ENCODE measurements around the gene MRPL45.
A peak's percentile ranks its signal among the peaks of the same experiment; 100 is the strongest.
"Not testable (repeated sequence)": the region's sequence is repeated elsewhere in the genome, so short reads cannot be mapped to it uniquely, and the experiment has no call there.

Gene MRPL45

DNA sequence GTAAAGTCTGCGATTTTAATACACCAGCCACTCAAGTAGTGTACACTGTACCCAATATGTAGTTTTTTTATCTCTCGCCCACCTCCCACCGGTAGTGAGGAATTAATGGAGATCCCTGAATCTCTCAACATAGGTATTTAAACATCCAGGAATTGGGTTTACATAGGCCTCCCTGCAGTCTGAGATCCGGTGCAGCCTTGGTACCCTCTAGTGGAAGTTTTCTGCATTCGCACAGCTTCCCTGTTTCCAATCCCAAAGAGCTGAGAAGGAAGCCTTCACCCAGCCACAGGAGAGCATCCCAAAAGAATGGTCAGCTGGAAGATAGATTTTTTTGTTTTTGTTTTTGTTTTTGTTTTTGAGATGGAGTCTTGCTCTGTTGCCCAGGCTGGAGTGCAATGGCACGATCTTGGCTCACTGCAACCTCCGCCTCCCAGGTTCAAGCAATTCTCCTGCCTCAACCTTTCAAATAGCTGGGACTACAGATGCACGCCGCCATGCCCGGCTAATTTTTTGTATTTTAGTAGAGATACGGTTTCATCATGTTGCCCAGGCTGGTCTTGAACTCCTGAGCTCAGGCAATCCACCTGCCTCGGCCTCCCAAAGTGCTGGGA lies 8.6 kb upstream of the MRPL45 start:
- not testable (repeated sequence) for H3K9ac ChIP-seq (ENCODE audit: low read length); H3K4me1 ChIP-seq (ENCODE audit: control insufficient read depth, insufficient read depth, low read length); H3K4me3 ChIP-seq (ENCODE audit: low read depth, low read length); H3K27me3 ChIP-seq (ENCODE audit: control insufficient read depth, insufficient read depth, low read length); H3K9me3 ChIP-seq (ENCODE audit: control insufficient read depth, insufficient read depth, low read depth, low read length); H3K36me3 ChIP-seq (ENCODE audit: control insufficient read depth, insufficient read depth, low read length); H3K27ac ChIP-seq (ENCODE audit: low read depth, low read length)

DNA sequence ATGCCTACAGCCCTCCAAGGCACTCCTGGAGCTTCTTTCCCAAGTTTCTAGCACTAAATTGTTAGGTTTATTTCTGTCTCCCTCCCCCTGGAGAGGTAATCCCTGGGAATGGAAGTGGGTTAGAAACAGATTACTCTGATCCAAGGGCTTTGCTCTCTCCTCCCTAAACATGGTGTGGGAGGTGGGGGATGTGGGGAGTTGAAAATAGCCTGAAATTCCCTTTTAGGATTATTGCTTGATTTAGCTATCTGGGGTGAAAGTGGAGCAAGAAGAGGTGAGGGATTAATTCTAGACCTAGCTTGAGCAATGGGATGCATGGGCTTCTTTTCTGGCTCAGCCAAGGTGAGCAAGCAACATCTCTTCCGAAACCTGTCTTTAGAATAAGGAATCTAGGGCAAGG lies 7.2 kb upstream of the MRPL45 start:
- not testable (repeated sequence) for H3K36me3 ChIP-seq (ENCODE audit: control insufficient read depth, insufficient read depth, low read length); H3K4me1 ChIP-seq (ENCODE audit: control insufficient read depth, insufficient read depth, low read length); H3K4me3 ChIP-seq (ENCODE audit: low read depth, low read length); H3K9ac ChIP-seq (ENCODE audit: low read length); H3K27ac ChIP-seq (ENCODE audit: low read depth, low read length); H3K9me3 ChIP-seq (ENCODE audit: control insufficient read depth, insufficient read depth, low read depth, low read length); H3K27me3 ChIP-seq (ENCODE audit: control insufficient read depth, insufficient read depth, low read length)

DNA sequence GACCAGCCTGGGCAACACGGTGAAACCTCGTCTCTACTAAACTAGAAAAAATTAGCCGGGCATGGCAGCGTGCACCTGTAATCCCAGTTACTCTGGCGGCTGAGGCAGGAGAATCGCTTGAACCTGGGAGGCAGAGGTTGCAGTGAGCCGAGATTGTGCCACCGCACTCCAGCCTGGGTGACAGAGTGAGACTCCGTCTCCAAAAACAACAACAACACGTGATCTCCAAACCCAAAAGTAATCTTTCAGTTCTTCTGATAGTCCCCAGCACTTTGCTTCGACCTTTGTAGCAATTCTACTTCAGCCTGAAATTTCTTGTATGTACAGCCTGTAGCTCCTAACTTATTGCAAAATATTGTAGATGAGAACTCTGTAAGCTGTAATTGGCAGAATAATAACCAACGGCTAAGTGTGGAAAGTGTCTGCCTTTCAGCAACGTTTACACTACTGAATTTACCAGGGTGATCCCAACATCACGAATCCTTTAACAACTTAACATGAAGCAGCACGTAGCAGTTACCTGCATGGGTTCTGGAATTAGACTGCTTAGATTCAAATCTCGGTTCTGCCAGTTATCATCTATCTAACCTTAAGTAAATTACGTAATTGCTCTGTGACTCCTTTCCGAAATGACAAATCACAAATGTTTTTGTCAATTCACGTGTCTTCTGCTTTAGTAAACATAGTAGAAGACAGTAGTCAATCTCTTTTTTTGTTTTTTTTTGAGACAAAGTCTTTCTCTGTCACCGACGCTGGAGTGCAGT lies 1.2 kb upstream of the MRPL45 start:
- not testable (repeated sequence) for H3K27ac ChIP-seq (ENCODE audit: low read depth, low read length); H3K27me3 ChIP-seq (ENCODE audit: control insufficient read depth, insufficient read depth, low read length); H3K4me1 ChIP-seq (ENCODE audit: control insufficient read depth, insufficient read depth, low read length); H3K9me3 ChIP-seq (ENCODE audit: control insufficient read depth, insufficient read depth, low read depth, low read length); H3K36me3 ChIP-seq (ENCODE audit: control insufficient read depth, insufficient read depth, low read length); H3K9ac ChIP-seq (ENCODE audit: low read length); H3K4me3 ChIP-seq (ENCODE audit: low read depth, low read length)

DNA sequence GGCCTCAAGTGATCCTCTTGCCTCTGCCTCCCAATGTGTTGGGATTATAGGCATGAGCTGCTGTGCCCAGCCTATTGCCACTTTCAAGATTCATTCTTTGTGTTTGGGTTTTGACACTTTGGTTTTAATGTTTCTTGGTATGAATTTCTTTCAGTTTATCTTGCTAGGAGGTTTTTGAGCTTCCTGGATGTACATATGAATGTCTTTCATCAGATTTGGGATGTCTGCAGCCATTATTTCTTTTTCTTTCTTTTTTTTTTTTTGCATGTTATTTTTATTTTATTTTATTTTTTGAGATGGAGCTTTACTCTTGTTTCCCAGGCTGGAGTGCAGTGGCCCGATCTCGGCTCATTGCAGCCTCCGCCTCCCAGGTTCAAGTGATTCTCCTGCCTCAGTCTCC lies 18.5 kb downstream of the MRPL45 start:
- H3K36me3 ChIP-seq (ENCODE audit: control insufficient read depth, insufficient read depth, low read length) = peaks cover 26% of the 10 kb centered on the region
- no peak overlapping the region for H3K9ac ChIP-seq (ENCODE audit: low read length)
- H3K4me1 ChIP-seq (ENCODE audit: control insufficient read depth, insufficient read depth, low read length) = no peaks in the 10 kb centered on the region
- no peaks in the 10 kb centered on the region for H3K27me3 ChIP-seq (ENCODE audit: control insufficient read depth, insufficient read depth, low read length)
- H3K9me3 ChIP-seq (ENCODE audit: control insufficient read depth, insufficient read depth, low read depth, low read length) = no peaks in the 10 kb centered on the region
- no peak overlapping the region for H3K4me3 ChIP-seq (ENCODE audit: low read depth, low read length)
- no peak overlapping the region for H3K27ac ChIP-seq (ENCODE audit: low read depth, low read length)

DNA sequence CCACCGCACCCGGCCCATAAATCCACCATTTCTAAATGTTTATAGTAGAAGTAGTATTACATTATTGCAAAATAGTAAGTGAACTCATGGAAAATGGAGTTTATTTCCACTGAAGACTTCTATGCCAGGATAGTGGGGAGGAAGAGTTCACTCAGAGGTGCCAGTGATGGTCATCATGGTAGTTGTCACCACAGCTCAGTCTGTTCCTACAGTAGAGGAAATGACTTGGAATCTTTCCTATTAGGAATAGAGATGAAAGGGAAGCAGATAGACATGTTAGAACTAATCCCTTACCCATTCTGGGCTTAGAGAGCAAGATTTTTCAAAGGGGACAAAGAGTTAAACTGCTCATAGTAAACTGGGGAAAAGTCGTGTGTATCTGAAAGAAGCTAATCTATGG lies 20.1 kb downstream of the MRPL45 start:
- Histone ChIP-seq H3K27ac (ENCODE audit: low read depth, low read length) (no peak overlapping the region), H3K9ac (ENCODE audit: low read length) (no peak overlapping the region), H3K9me3 (ENCODE audit: control insufficient read depth, insufficient read depth, low read depth, low read length) (no peaks in the 10 kb centered on the region), H3K4me1 (ENCODE audit: control insufficient read depth, insufficient read depth, low read length) (no peaks in the 10 kb centered on the region), H3K27me3 (ENCODE audit: control insufficient read depth, insufficient read depth, low read length) (no peaks in the 10 kb centered on the region), H3K4me3 (ENCODE audit: low read depth, low read length) (no peak overlapping the region), H3K36me3 (ENCODE audit: control insufficient read depth, insufficient read depth, low read length) (peaks cover 30% of the 10 kb centered on the region)

DNA sequence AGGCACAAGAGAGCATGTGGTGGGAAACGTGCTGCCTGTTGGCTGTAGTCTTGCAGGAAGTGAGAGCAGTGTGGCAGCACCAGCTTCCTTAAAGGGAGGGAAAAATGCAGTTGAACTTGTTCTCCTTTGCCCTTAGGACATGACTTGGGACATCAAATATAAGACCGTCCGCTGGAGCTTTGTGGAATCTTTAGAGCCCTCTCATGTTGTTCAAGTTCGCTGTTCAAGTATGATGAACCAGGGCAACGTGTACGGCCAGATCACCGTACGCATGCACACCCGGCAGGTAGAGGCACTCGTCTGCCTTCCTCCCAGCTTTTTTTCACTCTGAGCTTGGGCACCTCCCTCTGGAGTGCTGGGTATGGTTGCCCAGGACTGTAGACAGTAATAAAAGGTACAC lies 23.5 kb downstream of the MRPL45 start:
- no peak overlapping the region for H3K4me3 ChIP-seq (ENCODE audit: low read depth, low read length)
- no peaks in the 10 kb centered on the region for H3K9me3 ChIP-seq (ENCODE audit: control insufficient read depth, insufficient read depth, low read depth, low read length)
- H3K9ac ChIP-seq (ENCODE audit: low read length) = no peak overlapping the region
- H3K4me1 ChIP-seq (ENCODE audit: control insufficient read depth, insufficient read depth, low read length) = peaks cover 18% of the 10 kb centered on the region
- H3K27me3 ChIP-seq (ENCODE audit: control insufficient read depth, insufficient read depth, low read length) = no peaks in the 10 kb centered on the region
- H3K36me3 ChIP-seq (ENCODE audit: control insufficient read depth, insufficient read depth, low read length) = peaks cover 42% of the 10 kb centered on the region
- H3K27ac ChIP-seq (ENCODE audit: low read depth, low read length) = no peak overlapping the region

DNA sequence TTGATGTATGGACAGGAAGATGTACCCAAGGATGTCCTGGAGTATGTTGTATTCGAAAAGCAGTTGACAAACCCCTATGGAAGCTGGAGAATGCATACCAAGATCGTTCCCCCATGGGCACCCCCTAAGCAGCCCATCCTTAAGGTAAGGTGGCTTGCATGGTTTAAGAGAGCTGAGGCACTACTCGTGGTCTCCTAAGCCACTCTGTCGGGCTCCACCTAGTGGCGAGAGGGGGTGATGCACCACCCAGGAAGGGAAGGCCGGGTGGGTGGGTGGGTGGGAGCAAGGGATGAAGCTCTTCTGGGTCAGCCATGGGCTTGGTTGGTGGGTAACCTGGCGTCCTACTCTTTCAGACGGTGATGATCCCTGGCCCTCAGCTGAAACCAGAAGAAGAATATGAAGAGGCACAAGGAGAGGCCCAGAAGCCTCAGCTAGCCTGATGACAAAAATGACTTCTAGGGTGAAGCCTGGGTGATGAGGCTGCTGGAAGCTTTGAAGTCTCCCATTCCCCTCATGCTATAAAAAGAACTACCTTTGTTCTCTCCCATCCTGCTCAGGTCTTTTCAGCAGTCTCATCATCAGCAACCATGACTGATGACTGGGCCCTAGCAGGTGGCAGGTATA lies 25.3 kb downstream of the MRPL45 start:
- peaks cover 38% of the 10 kb centered on the region for H3K36me3 ChIP-seq (ENCODE audit: control insufficient read depth, insufficient read depth, low read length)
- H3K4me1 ChIP-seq (ENCODE audit: control insufficient read depth, insufficient read depth, low read length) = peaks cover 21% of the 10 kb centered on the region
- no peak overlapping the region for H3K9ac ChIP-seq (ENCODE audit: low read length)
- no peak overlapping the region for H3K27ac ChIP-seq (ENCODE audit: low read depth, low read length)
- H3K4me3 ChIP-seq (ENCODE audit: low read depth, low read length) = no peak overlapping the region
- no peaks in the 10 kb centered on the region for H3K9me3 ChIP-seq (ENCODE audit: control insufficient read depth, insufficient read depth, low read depth, low read length)
- no peaks in the 10 kb centered on the region for H3K27me3 ChIP-seq (ENCODE audit: control insufficient read depth, insufficient read depth, low read length)

DNA sequence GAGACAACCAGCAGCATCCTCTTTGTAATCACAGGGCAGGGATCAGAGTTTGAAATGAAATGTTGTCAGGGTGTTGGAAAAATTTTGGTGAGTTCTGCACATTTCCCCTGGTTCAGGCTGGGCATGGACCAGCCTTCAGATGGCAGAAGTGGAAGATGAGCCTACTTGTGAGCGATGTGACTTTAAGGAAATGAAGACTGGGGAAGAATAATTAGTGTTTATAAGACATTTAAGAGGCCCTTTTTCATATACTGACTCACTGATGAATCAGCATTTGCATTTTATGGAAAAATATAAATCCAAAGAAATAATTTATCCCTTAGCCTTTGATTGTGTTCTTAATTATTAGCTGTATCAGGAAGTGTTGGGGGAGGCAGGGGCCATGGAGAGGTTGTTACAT lies 25.9 kb downstream of the MRPL45 start:
- H3K27me3 ChIP-seq (ENCODE audit: control insufficient read depth, insufficient read depth, low read length) = no peaks in the 10 kb centered on the region
- no peak overlapping the region for H3K9ac ChIP-seq (ENCODE audit: low read length)
- peaks cover 21% of the 10 kb centered on the region for H3K4me1 ChIP-seq (ENCODE audit: control insufficient read depth, insufficient read depth, low read length)
- H3K9me3 ChIP-seq (ENCODE audit: control insufficient read depth, insufficient read depth, low read depth, low read length) = no peaks in the 10 kb centered on the region
- no peak overlapping the region for H3K27ac ChIP-seq (ENCODE audit: low read depth, low read length)
- peaks cover 38% of the 10 kb centered on the region for H3K36me3 ChIP-seq (ENCODE audit: control insufficient read depth, insufficient read depth, low read length)
- H3K4me3 ChIP-seq (ENCODE audit: low read depth, low read length) = no peak overlapping the region

DNA sequence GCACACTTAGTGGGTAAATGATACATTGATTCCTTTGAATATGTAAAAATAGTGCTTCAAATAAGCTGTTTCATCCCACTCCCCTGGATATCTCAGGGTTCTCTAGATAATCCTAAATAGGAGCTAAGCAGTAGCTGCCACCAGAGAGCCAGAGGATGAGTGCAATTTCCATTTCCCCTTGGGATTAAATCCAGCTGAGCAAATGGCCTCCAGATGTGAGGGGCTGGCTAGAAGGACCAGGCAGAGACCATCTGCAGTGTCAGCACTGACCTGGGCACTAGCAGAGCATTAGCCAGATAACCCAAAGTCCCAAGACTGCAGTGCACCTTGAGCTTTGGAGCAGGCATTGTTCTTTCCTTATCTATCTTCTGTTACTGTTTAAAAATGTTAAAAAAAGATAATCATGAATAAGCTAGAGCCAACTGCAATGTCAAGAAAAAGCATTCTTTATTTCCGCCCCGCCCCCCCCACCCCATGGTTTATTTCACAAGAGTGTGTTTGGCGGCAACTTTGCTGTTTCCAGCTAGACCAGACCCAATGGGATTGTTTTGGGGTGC lies 27.3 kb downstream of the MRPL45 start:
- H3K36me3 ChIP-seq (ENCODE audit: control insufficient read depth, insufficient read depth, low read length) = peaks cover 38% of the 10 kb centered on the region
- no peak overlapping the region for H3K9ac ChIP-seq (ENCODE audit: low read length)
- no peak overlapping the region for H3K4me3 ChIP-seq (ENCODE audit: low read depth, low read length)
- no peak overlapping the region for H3K27ac ChIP-seq (ENCODE audit: low read depth, low read length)
- no peaks in the 10 kb centered on the region for H3K9me3 ChIP-seq (ENCODE audit: control insufficient read depth, insufficient read depth, low read depth, low read length)
- no peaks in the 10 kb centered on the region for H3K27me3 ChIP-seq (ENCODE audit: control insufficient read depth, insufficient read depth, low read length)
- peaks cover 21% of the 10 kb centered on the region for H3K4me1 ChIP-seq (ENCODE audit: control insufficient read depth, insufficient read depth, low read length)

DNA sequence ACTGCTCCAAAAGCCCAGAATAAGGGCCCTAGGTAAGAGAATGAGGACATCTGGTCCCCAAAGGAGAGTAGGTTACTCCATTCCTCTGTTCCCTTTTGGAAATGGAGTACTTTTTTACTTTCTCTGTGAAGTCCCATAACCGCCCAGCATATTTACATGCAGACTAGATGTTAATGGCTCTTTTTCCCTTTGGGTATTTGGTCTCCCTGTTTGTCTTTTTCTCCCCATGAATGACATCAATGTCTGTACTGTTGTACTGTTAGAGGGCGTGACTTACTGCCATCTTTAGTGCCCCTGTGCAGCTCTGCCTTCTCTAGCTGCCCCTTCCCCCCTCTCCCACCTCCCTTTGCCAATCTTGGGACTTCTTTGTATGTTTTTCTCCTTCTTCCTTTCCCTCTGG lies 27.8 kb downstream of the MRPL45 start:
- H3K4me3 ChIP-seq (ENCODE audit: low read depth, low read length) = no peak overlapping the region
- peak overlapping the region; percentile 31 for H3K9ac ChIP-seq (ENCODE audit: low read length)
- no peaks in the 10 kb centered on the region for H3K27me3 ChIP-seq (ENCODE audit: control insufficient read depth, insufficient read depth, low read length)
- H3K4me1 ChIP-seq (ENCODE audit: control insufficient read depth, insufficient read depth, low read length) = peaks cover 21% of the 10 kb centered on the region
- H3K27ac ChIP-seq (ENCODE audit: low read depth, low read length) = 0 out of 2 replicates have a peak overlapping the region, but pooled peaks have one; percentile 61
- H3K9me3 ChIP-seq (ENCODE audit: control insufficient read depth, insufficient read depth, low read depth, low read length) = no peaks in the 10 kb centered on the region
- peaks cover 34% of the 10 kb centered on the region for H3K36me3 ChIP-seq (ENCODE audit: control insufficient read depth, insufficient read depth, low read length)

DNA sequence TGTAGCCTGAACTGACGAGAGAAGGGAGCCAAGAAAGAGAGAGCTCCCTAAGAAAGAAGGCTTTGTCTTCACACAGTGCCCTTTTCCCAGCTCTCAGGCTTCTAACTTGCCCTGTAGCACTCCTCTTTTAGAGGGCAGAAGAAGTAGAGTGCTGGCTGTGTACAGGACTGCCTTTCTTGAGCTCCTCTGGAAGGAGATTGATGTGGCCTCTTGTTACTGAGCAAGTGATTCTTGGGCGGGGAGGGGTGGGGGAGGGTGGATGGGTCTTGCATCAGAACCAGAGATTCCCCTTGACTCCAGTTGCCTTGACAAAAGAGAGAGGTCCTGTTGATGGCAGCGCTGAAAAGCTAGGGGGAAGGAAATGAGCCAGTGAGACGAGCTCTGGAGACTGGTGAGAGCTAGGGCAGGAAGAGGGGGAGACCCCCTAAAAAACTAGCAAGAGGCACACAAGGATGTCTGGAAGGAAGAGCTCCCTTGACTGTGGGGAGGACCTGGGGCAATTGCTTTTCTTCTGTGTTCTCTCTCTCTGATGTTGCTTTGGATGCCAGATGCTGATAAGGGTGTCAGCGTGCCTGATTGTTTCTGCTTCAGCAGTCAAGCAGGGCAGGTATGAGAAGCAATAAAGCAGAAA lies 28.4 kb downstream of the MRPL45 start:
- Histone ChIP-seq H3K4me3 (ENCODE audit: low read depth, low read length) (no peak overlapping the region), H3K9ac (ENCODE audit: low read length) (peak overlapping the region; percentile 49), H3K27ac (ENCODE audit: low read depth, low read length) (peak overlapping the region; percentile 61; the same call in 1 of the 2 replicates)

More for the DNA sequence above, 28.4 kb downstream of the MRPL45 start:
- Histone ChIP-seq H3K4me1 (ENCODE audit: control insufficient read depth, insufficient read depth, low read length) (peaks cover 21% of the 10 kb centered on the region), H3K9me3 (ENCODE audit: control insufficient read depth, insufficient read depth, low read depth, low read length) (no peaks in the 10 kb centered on the region), H3K27me3 (ENCODE audit: control insufficient read depth, insufficient read depth, low read length) (no peaks in the 10 kb centered on the region), H3K36me3 (ENCODE audit: control insufficient read depth, insufficient read depth, low read length) (peaks cover 30% of the 10 kb centered on the region)

All from HUES6 (cell line).